IMR-90 (cell line): ENCODE data around the gene MMP10. TPM values are rescaled to one million over a fixed set of nuclear protein-coding genes. Genes with fewer than 3 reads are reported as not detected.
A peak's percentile ranks its signal among the peaks of the same experiment; 100 is the strongest.

Experiments
- ATAC-seq: fragments of 200-7000 bp; cut with Tn5 transposase; 2 replicates; pipeline ENCODE4 v1.9.1; 2020; ENCODE audit warnings: low read depth, mild to moderate bottlenecking, moderate library complexity
- BruUV-seq: library from RNA; stranded (reverse); fragments of 400-500 nt; replicated peaks from 2 replicates; lab custom pipeline; 2021; lab: Mats Ljungman, UMichigan
- CTCF ChIA-PET: fragments of 300-600 bp; formaldehyde crosslinking; extraction: SDS; loops from one replicate; lab custom pipeline; 2021; ENCODE audit warnings: antibody characterized with exemption; lab: Yijun Ruan, JAX
- POLR2A ChIA-PET: fragments of 300-600 bp; sonication (Branson Sonifier 250); formaldehyde crosslinking; loops from one replicate; lab custom pipeline; 2022; ENCODE audit warnings: antibody characterized with exemption; ENCODE audit not compliant: unreplicated experiment; lab: Charles Lee
- DNase-seq: peaks from one replicate; pipeline ENCODE4 v3.0.0; 2013
- H2AFZ ChIP-seq: replicated peaks from 2 replicates; pipeline ENCODE3; 2013; ENCODE audit warnings: low read length, mild to moderate bottlenecking; ENCODE audit not compliant: poor library complexity
- H2AK5ac ChIP-seq: 2 replicates; pipeline ENCODE4 v1.6.1; 2013; ENCODE audit warnings: low read depth, low read length, inconsistent platforms
- H2AK9ac ChIP-seq: replicated peaks from 2 replicates; pipeline ENCODE3; 2013; ENCODE audit warnings: mild to moderate bottlenecking, low read depth, low read length, moderate library complexity; ENCODE audit not compliant: poor library complexity
- H2BK120ac ChIP-seq: 2 replicates; pipeline ENCODE4 v1.6.1; 2013; ENCODE audit warnings: low read depth, low read length, inconsistent platforms
- H2BK15ac ChIP-seq: 3 replicates; pipeline ENCODE4 v1.6.1; 2013; ENCODE audit warnings: low read depth, low read length, inconsistent platforms
- H2BK20ac ChIP-seq: 2 replicates; pipeline ENCODE4 v1.6.1; 2013; ENCODE audit warnings: low read depth, mild to moderate bottlenecking, inconsistent platforms, low read length, moderate library complexity
- H2BK5ac ChIP-seq: 2 replicates; pipeline ENCODE4 v1.6.1; 2013; ENCODE audit warnings: mild to moderate bottlenecking, low read depth, low read length, inconsistent platforms; ENCODE audit not compliant: poor library complexity, severe bottlenecking
- H3K14ac ChIP-seq: replicated peaks from 2 replicates; pipeline ENCODE4 v1.6.1; 2013; ENCODE audit warnings: low read depth, low read length, inconsistent platforms
- H3K18ac ChIP-seq: 2 replicates; pipeline ENCODE4 v1.6.1; 2013; ENCODE audit warnings: low read depth, low read length, control low read depth
- H3K23ac ChIP-seq: 2 replicates; pipeline ENCODE4 v1.6.1; 2013; ENCODE audit warnings: low read depth, low read length, inconsistent platforms
- H3K27ac ChIP-seq: 2 replicates; pipeline ENCODE4 v1.5.1; 2013; ENCODE audit warnings: mild to moderate bottlenecking, control low read depth, low read length; ENCODE audit not compliant: insufficient read depth
- H3K27me3 ChIP-seq: 2 replicates; pipeline ENCODE4 v1.6.1; 2013; ENCODE audit warnings: low read length; ENCODE audit not compliant: control insufficient read depth, insufficient read depth
- H3K36me3 ChIP-seq: 2 replicates; pipeline ENCODE4 v1.6.1; 2013; ENCODE audit warnings: low read length, mixed read lengths; ENCODE audit not compliant: control insufficient read depth, insufficient read depth
- H3K4ac ChIP-seq: 2 replicates; pipeline ENCODE4 v1.6.1; 2013; ENCODE audit warnings: low read depth, low read length, inconsistent platforms
- H3K4me1 ChIP-seq: 2 replicates; pipeline ENCODE4 v1.6.1; 2013; ENCODE audit warnings: low read length, mixed read lengths; ENCODE audit not compliant: control insufficient read depth, insufficient read depth
- H3K4me2 ChIP-seq: 2 replicates; pipeline ENCODE4 v1.6.1; 2013; ENCODE audit warnings: low read depth, mild to moderate bottlenecking, control low read depth, low read length, moderate library complexity
- H3K4me3 ChIP-seq: 2 replicates; pipeline ENCODE4 v1.5.1; 2013; ENCODE audit warnings: low read depth, mild to moderate bottlenecking, control low read depth, low read length, moderate library complexity; ENCODE audit not compliant: insufficient read depth
- H3K56ac ChIP-seq: 2 replicates; pipeline ENCODE4 v1.6.1; 2013; ENCODE audit warnings: low read length, inconsistent platforms; ENCODE audit not compliant: insufficient read depth; ENCODE audit errors: extremely low read depth
- H3K79me1 ChIP-seq, 2 experiments: 2 replicates each; pipeline ENCODE4 v1.6.1; 2013; ENCODE audit warnings: low read length in 2 of 2, inconsistent platforms in 1 of 2, low read depth in 1 of 2
- H3K9ac ChIP-seq: 2 replicates; pipeline ENCODE4 v1.6.1; 2013; ENCODE audit warnings: low read depth, low read length, control low read depth
- H3K9me1 ChIP-seq: 2 replicates; pipeline ENCODE4 v1.6.1; 2013; ENCODE audit warnings: low read length, inconsistent platforms; ENCODE audit not compliant: insufficient read depth
- H3K9me3 ChIP-seq: 2 replicates; pipeline ENCODE4 v1.6.1; 2013; ENCODE audit warnings: low read length; ENCODE audit not compliant: control insufficient read depth, insufficient read depth
- H4K20me1 ChIP-seq: 2 replicates; pipeline ENCODE4 v1.6.1; 2013; ENCODE audit warnings: low read length, inconsistent platforms; ENCODE audit not compliant: insufficient read depth
- H4K5ac ChIP-seq: 2 replicates; pipeline ENCODE4 v1.6.1; 2013; ENCODE audit warnings: mild to moderate bottlenecking, low read depth, low read length, control low read depth
- H4K8ac ChIP-seq, 2 experiments: 2 replicates each; pipeline ENCODE4 v1.6.1; 2013; ENCODE audit warnings: low read depth in 2 of 2, low read length in 2 of 2, control low read depth in 1 of 2, inconsistent platforms in 1 of 2
- H4K91ac ChIP-seq: 2 replicates; pipeline ENCODE4 v1.6.1; 2013; ENCODE audit warnings: low read depth, low read length, inconsistent platforms; ENCODE audit not compliant: insufficient read depth
- CTCF ChIP-seq: conservative IDR thresholded peaks from 2 replicates; pipeline ENCODE4 v1.5.1; 2012; ENCODE audit warnings: mild to moderate bottlenecking, low read depth, low read length, improper control_type of control experiment
- MAZ ChIP-seq: IDR thresholded peaks from 2 replicates; pipeline ENCODE4 v1.6.1; 2012; ENCODE audit warnings: low read depth, mild to moderate bottlenecking, low read length, improper control_type of control experiment, moderate library complexity, borderline replicate concordance
- WGBS, 2 experiments: methylation state at CpG; one replicate each; pipeline versions ENCODE4 v1.1.5 to v1.1.7; 2013; ENCODE audit warnings: missing lambda C conversion rate in 2 of 2; ENCODE audit not compliant: insufficient read length in 1 of 2; ENCODE audit errors: extremely low coverage in 2 of 2; 5-methylcytosine and 5-hydroxymethylcytosine counted together
- dilution Hi-C: fragments of 300-500 bp; cut with HindIII; formaldehyde crosslinking; loops from one replicate; pipeline ENCODE4 v1.14.3; 2018; ENCODE audit warnings: low sequenced_read_pairs; ENCODE audit not compliant: unreplicated experiment
- in situ Hi-C: fragments of 300-500 bp; cut with MboI; formaldehyde crosslinking; loops from 3 replicates; pipeline ENCODE4 v1.14.3; 2019; ENCODE audit warnings: low sequenced_read_pairs, inconsistent platforms, mixed read lengths
- intact Hi-C: fragments of 100-400 bp; cut with micrococcal nuclease; formaldehyde crosslinking; loops from 2 replicates; pipeline ENCODE4 v1.10.0; 2022
- polyA plus RNA-seq, 3 experiments: library from polyadenylated mRNA; depleted of rRNA; stranded (reverse); fragments of >200 nt; gene quantifications; 2 replicates each; pipeline ENCODE4 v1.2.3, GENCODE V29; 2012; ENCODE audit warnings: low replicate concordance in 1 of 3
- total RNA-seq: library from RNA; depleted of rRNA; stranded (reverse); fragments of >200 nt; gene quantifications from 2 replicates; pipeline ENCODE4 v1.2.3, GENCODE V29; 2012

MMP10 gene
- total and polyA plus RNA-seq, 2 of the 4 experiments (the other 2 are of a cell fraction), result not detected

DNA sequence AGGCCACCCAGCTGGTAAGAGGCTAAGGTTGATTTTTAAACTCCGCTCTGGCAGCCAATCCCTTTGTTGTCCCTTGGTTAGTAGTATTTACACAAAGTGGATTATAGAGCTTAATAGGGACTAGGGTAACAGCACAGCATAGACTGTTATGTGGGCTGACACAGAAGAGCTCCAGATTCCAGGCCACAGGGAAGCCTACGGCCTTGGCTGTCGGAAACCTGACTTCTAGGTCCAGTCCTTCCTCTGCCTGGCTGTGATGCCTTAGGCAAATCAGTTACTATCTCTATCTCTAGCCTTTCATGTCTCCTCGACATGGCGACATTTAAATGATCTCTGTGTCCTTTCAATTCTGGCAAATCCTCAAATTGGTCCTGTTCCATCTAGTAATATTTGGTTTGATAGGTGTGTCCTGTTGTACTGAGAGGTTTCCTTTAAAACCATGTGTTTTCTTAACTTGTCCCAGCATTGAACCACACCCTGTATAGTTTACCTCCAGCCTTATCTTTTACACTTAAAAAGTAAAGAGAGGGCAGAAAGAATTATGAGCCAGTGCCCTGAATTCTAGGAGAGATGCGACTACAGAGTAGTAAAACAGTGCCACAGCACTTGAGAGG, 13.4 kb upstream of the MMP10 start:
- H2BK120ac ChIP-seq, result no peak overlapping the region
- BruUV-seq, result no TSS peak
- H2BK5ac ChIP-seq, result no peak overlapping the region
- H3K18ac ChIP-seq, result no peak overlapping the region
- no peak overlapping the region for H2BK15ac ChIP-seq
- no peak overlapping the region for H4K5ac ChIP-seq
- H3K23ac ChIP-seq, result no peak overlapping the region
- H3K56ac ChIP-seq, result no peak overlapping the region
- no peak overlapping the region for H3K14ac ChIP-seq
- intact Hi-C loops, result no loop called here
- H3K9me3 ChIP-seq, result no peaks in the 10 kb centered on the region
- POLR2A ChIA-PET, result interaction anchor here (0.5 kb wide), 1 partner anchor 10 kb away, joined by 4 read pairs; no protein-coding TSS in a partner anchor
- no peak overlapping the region for H4K91ac ChIP-seq
- no peaks in the 10 kb centered on the region for H3K36me3 ChIP-seq
- H3K27ac ChIP-seq, result no peak overlapping the region
- ATAC-seq (no peak), DNase-seq (no peak)
- no peak overlapping the region for H3K9ac ChIP-seq
- no peak overlapping the region for H3K4me2 ChIP-seq
- H2AFZ ChIP-seq, result no peak overlapping the region
- no peak overlapping the region for H4K8ac ChIP-seq
- dilution Hi-C loops, result no loop called here
- H3K79me1 ChIP-seq, result no peaks in the 10 kb centered on the region
- H2AK9ac ChIP-seq, result no peak overlapping the region
- H3K27me3 ChIP-seq, result no peaks in the 10 kb centered on the region
- H2AK5ac ChIP-seq, result 0 out of 2 replicates have a peak overlapping the region, but pooled peaks have one; percentile 11
- no peak overlapping the region for H2BK20ac ChIP-seq
- H3K9me1 ChIP-seq, result peaks cover 3% of the 10 kb centered on the region
- H3K4ac ChIP-seq, result no peak overlapping the region
- WGBS, 2 experiments, result 100% methylated on average over 2 of the region's 6 CpGs; no CpG with 5 or more reads in 1 of the 2 experiments
- H3K4me1 ChIP-seq, result peaks cover 2% of the 10 kb centered on the region
- no peaks in the 10 kb centered on the region for H4K20me1 ChIP-seq
- CTCF ChIA-PET, result no interaction called here
- no peak overlapping the region for H3K4me3 ChIP-seq
- TF ChIP-seq CTCF (no peak), MAZ (no peak)
- in situ Hi-C loops, result no loop called here
